Stromal cell of bone marrow (primary cell): ENCODE data around the gene L1CAM.

Experiments
- DNase-seq: peaks from one replicate; pipeline ENCODE4 v3.0.0-alpha.2; 2012; ENCODE audit warnings: low read depth

L1CAM gene

GRCh38 chrX:153862369-153863250 lies 23.4 kb downstream of the L1CAM start:
- DNase-seq, result no peak

GRCh38 chrX:153861733-153862310 lies 24.2 kb downstream of the L1CAM start:
- no peak for DNase-seq

- no peak for DNase-seq
These were observed 24.8 kb downstream of the L1CAM start for GRCh38 chrX:153861151-153861550.

GRCh38 chrX:153857348-153857903 lies 28.5 kb downstream of the L1CAM start:
- no peak for DNase-seq

- DNase-seq, result no peak
These were observed 31.3 kb downstream of the L1CAM start for GRCh38 chrX:153854702-153855101.

- no peak for DNase-seq
These were observed 32.1 kb downstream of the L1CAM start for GRCh38 chrX:153853902-153854267.

- no peak for DNase-seq
These were observed 32.6 kb downstream of the L1CAM start for GRCh38 chrX:153853180-153853901.

GRCh38 chrX:153851981-153852380 lies 34.0 kb downstream of the L1CAM start:
- DNase-seq, result no peak

GRCh38 chrX:153848325-153848724 lies 37.6 kb downstream of the L1CAM start:
- no peak for DNase-seq

- no peak for DNase-seq
These were observed 40.1 kb downstream of the L1CAM start for GRCh38 chrX:153845842-153846241.

- DNase-seq, result no peak
These were observed 40.8 kb downstream of the L1CAM start for GRCh38 chrX:153845195-153845594.

GRCh38 chrX:153844509-153845082 lies 41.4 kb downstream of the L1CAM start:
- no peak for DNase-seq

- DNase-seq, result no peak
These were observed 49.1 kb downstream of the L1CAM start for GRCh38 chrX:153836921-153837320.

GRCh38 chrX:153832728-153833127 lies 53.2 kb downstream of the L1CAM start:
- DNase-seq, result no peak

- no peak for DNase-seq
These were observed 54.4 kb downstream of the L1CAM start for GRCh38 chrX:153831429-153832150.

GRCh38 chrX:153830640-153831428 lies 55.1 kb downstream of the L1CAM start:
- no peak for DNase-seq

- no peak for DNase-seq
These were observed 56.0 kb downstream of the L1CAM start, which contains the start of gene PDZD4 for GRCh38 chrX:153829799-153830639. Gene PDZD4, minus strand, starts transcription at chrX:153830544. Its CDS starts 246 bp downstream, at chrX:153830298.

- no peak for DNase-seq
These were observed 56.5 kb downstream of the L1CAM start for GRCh38 chrX:153829549-153829798.

GRCh38 chrX:153828723-153829548 lies 57.0 kb downstream of the L1CAM start:
- no peak for DNase-seq
